K562 (cell line): ENCODE measurements around the gene POU3F1. TPM values are rescaled to one million over a fixed set of nuclear protein-coding genes. Genes with fewer than 3 reads are reported as not detected.

Experiments used
- ATAC-seq: fragments of 200-7000 bp; cut with Tn5 transposase; 3 replicates; pipeline ENCODE4 v1.9.1; 2020; ENCODE audit warnings: moderate library complexity
- BruUV-seq: library from RNA; stranded (reverse); fragments of 400-500 nt; replicated peaks from 2 replicates; lab custom pipeline; 2021; lab: Mats Ljungman, UMichigan
- CTCF ChIA-PET: fragments of 300-600 bp; formaldehyde crosslinking; extraction: SDS; loops from one replicate; lab custom pipeline; 2021; ENCODE audit warnings: low intra/inter-chr PET ratio; lab: Yijun Ruan, JAX
- POLR2A ChIA-PET: fragments of 300-600, 350-650 bp; sonication (Branson Sonifier 250); formaldehyde crosslinking; extraction: SDS; loops from one replicate; lab custom pipeline; 2021; ENCODE audit warnings: antibody characterized with exemption, inconsistent platforms; lab: Yijun Ruan, JAX
- DNase-seq, 4 experiments: peaks; one replicate each; pipeline versions ENCODE4 v3.0.0 to v3.0.0-alpha.2; 2011 to 2018; ENCODE audit warnings: low spot score in 3 of 4, mixed read lengths in 3 of 4; ENCODE audit errors: extremely low read depth in 1 of 4
- FAIRE-seq: peaks from 2 replicates; lab custom pipeline; 2011; peaks lifted over from hg19 to GRCh38; lab: Jason Lieb, UNC
- H2AFZ ChIP-seq: 2 replicates; pipeline ENCODE4 v1.6.0; 2011; ENCODE audit warnings: low read depth, low read length, control low read depth, inconsistent platforms
- H3K27ac ChIP-seq: fragments of 200-600 bp; 3 replicates; pipeline ENCODE4 v1.8.0; 2011; ENCODE audit warnings: low read depth, mild to moderate bottlenecking, control low read depth, inconsistent platforms, low read length, moderate library complexity, mixed read lengths; ENCODE audit errors: extremely low read depth
- H3K27me3 ChIP-seq, 2 experiments: fragments of 300-600 bp in 1 of 2; 2 replicates in 1 of 2; 3 replicates in 1 of 2; pipeline versions ENCODE4 v1.6.0 to v1.8.0; 2011; ENCODE audit warnings: inconsistent platforms in 2 of 2, low read length in 2 of 2, mild to moderate bottlenecking in 1 of 2, mixed read lengths in 1 of 2, moderate library complexity in 1 of 2; ENCODE audit not compliant: control insufficient read depth in 2 of 2, insufficient read depth in 2 of 2
- H3K36me3 ChIP-seq: fragments of 300-600 bp; 3 replicates; pipeline ENCODE4 v1.8.0; 2011; ENCODE audit warnings: mild to moderate bottlenecking, low read length, inconsistent platforms; ENCODE audit not compliant: control insufficient read depth, insufficient read depth
- H3K4me1 ChIP-seq, 2 experiments: fragments of 200-600 bp in 1 of 2; replicated peaks in 1 of 2; 2 replicates in 1 of 2; 3 replicates in 1 of 2; pipeline versions ENCODE4 v1.5.1 to v1.8.0; 2011; ENCODE audit warnings: inconsistent platforms in 2 of 2, low read length in 2 of 2, mild to moderate bottlenecking in 1 of 2, mixed read lengths in 1 of 2, moderate library complexity in 1 of 2; ENCODE audit not compliant: control insufficient read depth in 2 of 2, insufficient read depth in 2 of 2
- H3K4me2 ChIP-seq: 2 replicates; pipeline ENCODE4 v1.6.1; 2011; ENCODE audit warnings: low read length, control low read depth, inconsistent platforms, mixed read lengths; ENCODE audit not compliant: insufficient read depth
- H3K4me3 ChIP-seq: fragments of 200-600 bp; sonication (generic), shearing (Covaris generic); 2 replicates; pipeline ENCODE4 v1.5.1; 2016; ENCODE audit warnings: control low read depth, inconsistent platforms
- H3K79me2 ChIP-seq: fragments of 200-600 bp; 3 replicates; pipeline ENCODE4 v1.8.0; 2011; ENCODE audit warnings: low read length, inconsistent platforms; ENCODE audit not compliant: control insufficient read depth, insufficient read depth
- H3K9ac ChIP-seq, 2 experiments: 2 replicates each; pipeline versions ENCODE4 v1.6.0 to v1.6.1; 2011; ENCODE audit warnings: low read depth in 2 of 2, low read length in 2 of 2, control low read depth in 1 of 2, inconsistent platforms in 1 of 2, mild to moderate bottlenecking in 1 of 2, mixed read lengths in 1 of 2; ENCODE audit not compliant: insufficient read depth in 1 of 2
- H3K9me1 ChIP-seq: one replicate; pipeline ENCODE4 v1.6.0; 2011; ENCODE audit warnings: inconsistent platforms, mild to moderate bottlenecking, low read length, moderate library complexity; ENCODE audit not compliant: control insufficient read depth, insufficient read depth
- H3K9me3 ChIP-seq: replicated peaks from 2 replicates; pipeline ENCODE4 v1.5.1; 2011; ENCODE audit warnings: low read depth, low read length, inconsistent platforms; ENCODE audit not compliant: control insufficient read depth, insufficient read depth
- H4K20me1 ChIP-seq: replicated peaks from 2 replicates; pipeline ENCODE4 v1.6.1; 2011; ENCODE audit warnings: low read length, inconsistent platforms, mixed read lengths; ENCODE audit not compliant: control insufficient read depth, insufficient read depth
- BHLHE40 ChIP-seq: IDR thresholded peaks from 2 replicates; pipeline ENCODE4 v1.6.1; 2011; ENCODE audit warnings: low read length, improper control_type of control experiment
- CHD1 ChIP-seq: fragments of 200-600 bp; sonication (generic); IDR thresholded peaks from one replicate; pipeline ENCODE4 v1.6.1; 2012; ENCODE audit warnings: mild to moderate bottlenecking, moderate library complexity, low read length, inconsistent platforms
- E2F5 ChIP-seq: sonication (generic); formaldehyde crosslinking; IDR thresholded peaks from 2 replicates; pipeline ENCODE4 v1.8.0; 2022; ENCODE audit warnings: mild to moderate bottlenecking, missing genetic modification reagents
- HMG20A ChIP-seq: fragments of 450-650 bp; formaldehyde crosslinking; conservative IDR thresholded peaks from 2 replicates; pipeline ENCODE4 v1.4.0; 2020; ENCODE audit warnings: mild to moderate bottlenecking, mixed read lengths
- KAT7 ChIP-seq: sonication (generic); formaldehyde crosslinking; IDR thresholded peaks from 2 replicates; pipeline ENCODE4 v1.8.0; 2022; ENCODE audit warnings: missing genetic modification reagents, mild to moderate bottlenecking, borderline replicate concordance
- MYNN ChIP-seq, 2 experiments: sonication (generic); formaldehyde crosslinking in 1 of 2; IDR thresholded peaks; 2 replicates each; pipeline versions ENCODE4 v1.5.0 to v1.6.1; 2016 to 2020; ENCODE audit warnings: antibody characterized with exemption in 1 of 2, missing genetic modification reagents in 1 of 2
- NFE2L1 ChIP-seq: fragments of 450-650 bp; IDR thresholded peaks from 2 replicates; pipeline ENCODE4 v1.6.1; 2016; ENCODE audit warnings: missing genetic modification characterization, low read depth, mild to moderate bottlenecking, missing compliant biosample characterization, moderate library complexity, borderline replicate concordance
- PML ChIP-seq: IDR thresholded peaks from 2 replicates; pipeline ENCODE4 v1.6.1; 2012; ENCODE audit warnings: low read length, inconsistent platforms
- POLR2B ChIP-seq: fragments of 450-650 bp; IDR thresholded peaks from 2 replicates; pipeline ENCODE4 v1.6.1; 2018; ENCODE audit warnings: low read depth; ENCODE audit not compliant: partially characterized antibody
- SMAD3 ChIP-seq: fragments of 450-650 bp; formaldehyde crosslinking; conservative IDR thresholded peaks from 2 replicates; pipeline ENCODE4 v1.4.0; 2020; ENCODE audit warnings: mild to moderate bottlenecking
- SUPT5H ChIP-seq: fragments of 450-650 bp; IDR thresholded peaks from 2 replicates; pipeline ENCODE4 v1.6.1; 2016
- THRB ChIP-seq: fragments of 450-650 bp; formaldehyde crosslinking; conservative IDR thresholded peaks from 2 replicates; pipeline ENCODE4 v1.4.0; 2022; ENCODE audit warnings: mild to moderate bottlenecking, missing genetic modification characterization
- TRIM25 ChIP-seq: fragments of 450-650 bp; IDR thresholded peaks from 2 replicates; pipeline ENCODE4 v1.7.0; 2016; ENCODE audit warnings: borderline replicate concordance
- ZBTB8A ChIP-seq: fragments of 450-650 bp; IDR thresholded peaks from 2 replicates; pipeline ENCODE4 v1.6.1; 2018; ENCODE audit warnings: mild to moderate bottlenecking, moderate library complexity; ENCODE audit not compliant: partially characterized antibody
- WGBS: fragments of 100-300 bp; shearing (Covaris generic); methylation state at CpG from one replicate; pipeline ENCODE4 v1.1.6; 2016; ENCODE audit warnings: low coverage, mixed read lengths; ENCODE audit not compliant: insufficient coverage; ENCODE audit errors: missing lambda C conversion rate; 5-methylcytosine and 5-hydroxymethylcytosine counted together
- in situ Hi-C: fragments of 300-500 bp; cut with MboI; formaldehyde crosslinking; loops from 4 replicates; pipeline ENCODE4 v1.15.0; 2018; ENCODE audit warnings: inconsistent platforms, mixed read lengths
- intact Hi-C: fragments of 100-400 bp; cut with micrococcal nuclease; formaldehyde crosslinking; loops from 2 replicates; pipeline ENCODE4 v1.14.2; 2022
- polyA plus RNA-seq, 8 experiments: library from polyadenylated mRNA; depleted of rRNA in 4 of 8; stranded (reverse) in 5 of 8; unstranded in 3 of 8; fragments of >200 nt; fragmentation: Nextera tagmentation in 2 of 8; fragmentation: Illumina TruSeq in 1 of 8; extraction: Ambion mirVana in 2 of 8; extraction: Trizol in 1 of 8; gene quantifications; 2 replicates each; pipeline versions ENCODE4 v1.2.1 to v1.2.3, GENCODE V29; 2011 to 2014; ENCODE audit warnings: inconsistent platforms in 1 of 8, missing spikeins in 1 of 8
- total RNA-seq, 7 experiments: library from RNA; depleted of rRNA in 6 of 7; stranded (reverse); fragments of >200 nt in 6 of 7; fragmentation: Illumina TruSeq in 2 of 7; extraction: Trizol in 2 of 7; gene quantifications; 2 replicates each; pipeline versions ENCODE4 v1.2.1 to v1.2.3, GENCODE V29; 2011 to 2021; ENCODE audit warnings: low replicate concordance in 1 of 7
- TF ChIP-seq, protein P1 (sequence below): fragments of 250-450 bp; sonication (Bioruptor Pico); IDR thresholded peaks from 2 replicates; pipeline ENCODE4 v1.4.0; 2020; ENCODE audit warnings: mild to moderate bottlenecking, moderate library complexity

The POU3F1 gene
- total and polyA plus RNA-seq, 9 of the 15 experiments (the other 6 are each of a cell fraction or from before 2014, with no cell fraction given), result 0.09 TPM; not detected in 8

GRCh38 chr1:37994886-37995566 lies 51.6 kb downstream of the POU3F1 start:
- DNase-seq, result no peak
- no peak overlapping the region for H3K4me2 ChIP-seq
- H3K9ac ChIP-seq, result no peak overlapping the region
- intact Hi-C loops (loop anchor here (5.0 kb wide), 1 partner anchor 303 kb away; the partner anchor contains the start of gene CDCA8), in situ Hi-C loops (no loop called here)
- BruUV-seq, result TSS peak; percentile 29
- no peak overlapping the region for H3K4me3 ChIP-seq
- ATAC-seq, result no peak
- H3K4me1 ChIP-seq, result peaks cover 22 to 43% of the 10 kb centered on the region in 2 experiments
- H2AFZ ChIP-seq, result no peak overlapping the region
- 94% methylated on average over 11 of the region's 11 CpGs for WGBS
- no peak overlapping the region for H3K27ac ChIP-seq
- no peaks in the 10 kb centered on the region for H3K9me3 ChIP-seq
- peaks cover 2% of the 10 kb centered on the region for H3K9me1 ChIP-seq
- H3K36me3 ChIP-seq, result peaks cover 55% of the 10 kb centered on the region
- H3K79me2 ChIP-seq, result peaks cover 29% of the 10 kb centered on the region
- H3K27me3 ChIP-seq, result no peaks in the 10 kb centered on the region
- ChIA-PET POLR2A (interaction anchor here (0.9 to 7.5 kb wide), 5 partner anchors 7 to 34 kb away, joined by 4 to 65 read pairs (median 5); partner anchors contain the start of gene FHL3), CTCF (no interaction called here)
- H4K20me1 ChIP-seq, result no peaks in the 10 kb centered on the region
- FAIRE-seq, result no peak
- TF ChIP-seq THRB (CRISPR knock-in tag) (0 out of 2 replicates have a peak, but pooled peaks have one; percentile 46), TRIM25 (no peak), BHLHE40 (no peak), SMAD3 (CRISPR knock-in tag) (no peak), KAT7 (CRISPR knock-in tag) (no peak), E2F5 (CRISPR knock-in tag) (no peak), POLR2B (peak; percentile 62), ZBTB8A (no peak), HMG20A (no peak), PML (0 out of 2 replicates have a peak, but pooled peaks have one; percentile 22), SUPT5H (peak; percentile 77), NFE2L1 (no peak), MYNN (IDR thresholded peaks at IDR 0.05) (peak; percentile 74), MYNN (CRISPR knock-in tag; IDR thresholded peaks at IDR 0.05) (no peak), CHD1 (no peak)
- TF ChIP-seq, protein P1, sequence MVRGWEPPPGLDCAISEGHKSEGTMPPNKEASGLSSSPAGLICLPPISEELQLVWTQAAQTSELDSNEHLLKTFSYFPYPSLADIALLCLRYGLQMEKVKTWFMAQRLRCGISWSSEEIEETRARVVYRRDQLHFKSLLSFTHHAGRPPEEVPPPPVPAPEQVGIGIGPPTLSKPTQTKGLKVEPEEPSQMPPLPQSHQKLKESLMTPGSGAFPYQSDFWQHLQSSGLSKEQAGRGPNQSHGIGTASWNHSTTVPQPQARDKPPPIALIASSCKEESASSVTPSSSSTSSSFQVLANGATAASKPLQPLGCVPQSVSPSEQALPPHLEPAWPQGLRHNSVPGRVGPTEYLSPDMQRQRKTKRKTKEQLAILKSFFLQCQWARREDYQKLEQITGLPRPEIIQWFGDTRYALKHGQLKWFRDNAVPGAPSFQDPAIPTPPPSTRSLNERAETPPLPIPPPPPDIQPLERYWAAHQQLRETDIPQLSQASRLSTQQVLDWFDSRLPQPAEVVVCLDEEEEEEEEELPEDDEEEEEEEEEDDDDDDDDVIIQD (CRISPR knock-in tag), result no peak
